HCT116 (cell line): Measurements from ENCODE around the gene ANKRD10. TPM values are rescaled to one million over a fixed set of nuclear protein-coding genes. Genes with fewer than 3 reads are reported as not detected.

Source experiments
- ATAC-seq: fragments of 200-7000 bp; cut with Tn5 transposase; 2 replicates; pipeline ENCODE4 v1.9.1; 2020; ENCODE audit warnings: mild to moderate bottlenecking, moderate library complexity
- BruUV-seq: library from RNA; stranded (reverse); fragments of 400-500 nt; replicated peaks from 2 replicates; lab custom pipeline; 2021; lab: Mats Ljungman, UMichigan
- CTCF ChIA-PET: fragments of 300-600 bp; sonication (Branson Sonifier 250); formaldehyde crosslinking; loops from one replicate; lab custom pipeline; 2021; ENCODE audit warnings: antibody characterized with exemption; lab: Charles Lee
- POLR2A ChIA-PET: fragments of 300-600, 350-600 bp; sonication (Branson Sonifier 250); formaldehyde crosslinking; loops from one replicate; lab custom pipeline; 2021; ENCODE audit warnings: antibody characterized with exemption; lab: Charles Lee
- RAD21 ChIA-PET, 2 experiments: fragments of 300-600 bp; sonication (Branson Sonifier 250); formaldehyde crosslinking; loops; one replicate each; lab custom pipeline; 2023; ENCODE audit warnings: low total read pairs in 2 of 2; ENCODE audit not compliant: uncharacterized antibody in 2 of 2, unreplicated experiment in 2 of 2, low non-redundant PET in 1 of 2; lab: Charles Lee
- DNase-seq: peaks from one replicate; pipeline ENCODE4 v3.0.0-alpha.2; 2010; ENCODE audit warnings: low read depth, low spot score
- H2AFZ ChIP-seq: fragments of 200-600 bp; shearing (Covaris generic), sonication (generic); 2 replicates; pipeline ENCODE4 v1.6.1; 2017; ENCODE audit warnings: low read depth, mixed run types, mixed read lengths, antibody characterized with exemption, low read length; ENCODE audit not compliant: poor library complexity, severe bottlenecking
- H3K27ac ChIP-seq: 2 replicates; pipeline ENCODE4 v1.5.1; 2012; ENCODE audit warnings: low read depth, low read length
- H3K27me3 ChIP-seq: fragments of 200-600 bp; sonication (generic); 2 replicates; pipeline ENCODE4 v1.6.1; 2016; ENCODE audit warnings: mixed run types, low read length, mixed read lengths; ENCODE audit not compliant: insufficient read depth
- H3K36me3 ChIP-seq, 2 experiments: fragments of 200-500 bp in 1 of 2; fragments of 200-600 bp in 1 of 2; sonication (Bioruptor generic) in 1 of 2; sonication (generic) in 1 of 2; 2 replicates each; pipeline versions ENCODE4 v1.5.1 to v1.6.1; 2014 to 2016; ENCODE audit warnings: low read length in 2 of 2, inconsistent platforms in 1 of 2, mixed read lengths in 1 of 2, mixed run types in 1 of 2; ENCODE audit not compliant: insufficient read depth in 2 of 2, control insufficient read depth in 1 of 2
- H3K4me1 ChIP-seq, 2 experiments: fragments of 200-600 bp in 1 of 2; sonication (generic) in 1 of 2; 2 replicates each; pipeline versions ENCODE4 v1.5.1 to v1.6.1; 2012 to 2017; ENCODE audit warnings: low read length in 2 of 2, inconsistent platforms in 1 of 2, mild to moderate bottlenecking in 1 of 2, mixed read lengths in 1 of 2, mixed run types in 1 of 2, moderate library complexity in 1 of 2; ENCODE audit not compliant: insufficient read depth in 2 of 2, control insufficient read depth in 1 of 2
- H3K4me2 ChIP-seq: fragments of 200-600 bp; sonication (generic); 2 replicates; pipeline ENCODE4 v1.6.1; 2017; ENCODE audit warnings: mixed run types, low read length, mixed read lengths
- H3K4me3 ChIP-seq, 2 experiments: fragments of 200-600 bp in 1 of 2; sonication (generic) in 1 of 2; replicated peaks in 1 of 2; 2 replicates each; pipeline ENCODE4 v1.5.1; 2011 to 2016; ENCODE audit warnings: low read length in 2 of 2, control low read depth in 1 of 2, low read depth in 1 of 2, mild to moderate bottlenecking in 1 of 2, mixed read lengths in 1 of 2, mixed run types in 1 of 2
- H3K79me2 ChIP-seq: fragments of 200-600 bp; sonication (generic); 2 replicates; pipeline ENCODE4 v1.6.1; 2017; ENCODE audit warnings: mild to moderate bottlenecking, mixed run types, low read length, moderate library complexity, mixed read lengths; ENCODE audit not compliant: insufficient read depth
- H3K9ac ChIP-seq: fragments of 200-600 bp; sonication (generic); 2 replicates; pipeline ENCODE4 v1.6.1; 2016; ENCODE audit warnings: low read length, mixed read lengths
- H3K9me2 ChIP-seq: fragments of 200-600 bp; sonication (generic), shearing (Covaris generic); 2 replicates; pipeline ENCODE4 v1.6.1; 2017; ENCODE audit warnings: mixed run types, mild to moderate bottlenecking, moderate library complexity; ENCODE audit not compliant: insufficient read depth
- H3K9me3 ChIP-seq, 2 experiments: fragments of 200-500 bp in 1 of 2; fragments of 200-600 bp in 1 of 2; sonication (Bioruptor generic) in 1 of 2; sonication (generic) in 1 of 2; 2 replicates each; pipeline ENCODE4 v1.6.1; 2014 to 2017; ENCODE audit warnings: low read length in 2 of 2, mixed read lengths in 2 of 2, inconsistent platforms in 1 of 2, low read depth in 1 of 2, mild to moderate bottlenecking in 1 of 2, mixed run types in 1 of 2, moderate library complexity in 1 of 2; ENCODE audit not compliant: control insufficient read depth in 1 of 2, insufficient read depth in 1 of 2
- H4K20me1 ChIP-seq: fragments of 200-600 bp; sonication (generic), shearing (Covaris generic); 2 replicates; pipeline ENCODE4 v1.6.1; 2017; ENCODE audit warnings: mixed run types, mild to moderate bottlenecking, moderate library complexity; ENCODE audit not compliant: insufficient read depth
- CBX3 ChIP-seq: IDR thresholded peaks from 2 replicates; pipeline ENCODE4 v1.6.1; 2012; ENCODE audit warnings: low read depth
- CEBPB ChIP-seq: IDR thresholded peaks from 2 replicates; pipeline ENCODE4 v1.6.1; 2012; ENCODE audit warnings: low read depth
- CTCF ChIP-seq, 3 experiments: fragments of 200-600 bp in 1 of 3; sonication (generic) in 1 of 3; IDR thresholded peaks in 2 of 3; conservative IDR thresholded peaks in 1 of 3; 2 replicates each; pipeline ENCODE4 v1.5.1; 2012 to 2017; ENCODE audit warnings: low read depth in 2 of 3, low read length in 2 of 3, antibody characterized with exemption in 1 of 3, borderline replicate concordance in 1 of 3, control low read depth in 1 of 3, mild to moderate bottlenecking in 1 of 3, mixed read lengths in 1 of 3, mixed run types in 1 of 3, moderate library complexity in 1 of 3; ENCODE audit not compliant: insufficient read depth in 1 of 3
- EGR1 ChIP-seq: IDR thresholded peaks from 2 replicates; pipeline ENCODE4 v1.6.1; 2012; ENCODE audit warnings: low read depth
- EZH2 ChIP-seq: fragments of 200-600 bp; sonication (generic); IDR thresholded peaks from 2 replicates; pipeline ENCODE4 v1.6.1; 2017; ENCODE audit warnings: antibody characterized with exemption, mixed run types
- EZH2phosphoT487 ChIP-seq: fragments of 200-600 bp; IDR thresholded peaks from 2 replicates; pipeline ENCODE4 v1.6.1; 2018; ENCODE audit warnings: antibody characterized with exemption, borderline replicate concordance
- FOSL1 ChIP-seq: IDR thresholded peaks from 2 replicates; pipeline ENCODE4 v1.6.1; 2012; ENCODE audit warnings: low read depth
- POLR2A ChIP-seq: IDR thresholded peaks from 2 replicates; pipeline ENCODE4 v1.7.0; 2011; ENCODE audit warnings: borderline replicate concordance; ENCODE audit not compliant: insufficient read depth, insufficient read length; ENCODE audit errors: extremely low read depth
- POLR2AphosphoS5 ChIP-seq: IDR thresholded peaks from 2 replicates; pipeline ENCODE4 v1.6.1; 2011; ENCODE audit warnings: mild to moderate bottlenecking, low read depth, low read length, moderate library complexity
- REST ChIP-seq: IDR thresholded peaks from 2 replicates; pipeline ENCODE4 v1.6.1; 2012; ENCODE audit warnings: low read depth
- SIN3A ChIP-seq: IDR thresholded peaks from 2 replicates; pipeline ENCODE4 v1.6.1; 2012; ENCODE audit warnings: low read depth
- SP1 ChIP-seq: IDR thresholded peaks from 2 replicates; pipeline ENCODE4 v1.6.1; 2012; ENCODE audit warnings: low read depth
- SRF ChIP-seq: IDR thresholded peaks from 2 replicates; pipeline ENCODE4 v1.6.1; 2012; ENCODE audit warnings: low read depth
- YY1 ChIP-seq: IDR thresholded peaks from 2 replicates; pipeline ENCODE4 v1.6.1; 2011; ENCODE audit warnings: low read length, low read depth, moderate library complexity, mild to moderate bottlenecking; ENCODE audit not compliant: insufficient replicate concordance; ENCODE audit errors: extremely low read depth
- ZBTB33 ChIP-seq: IDR thresholded peaks from 2 replicates; pipeline ENCODE4 v1.6.1; 2011; ENCODE audit warnings: mild to moderate bottlenecking, low read length, moderate library complexity; ENCODE audit not compliant: insufficient replicate concordance; ENCODE audit errors: extremely low read depth
- ZNF274 ChIP-seq: fragments of 200-500 bp; sonication (Bioruptor generic); IDR thresholded peaks from 2 replicates; pipeline ENCODE4 v1.6.1; 2014; ENCODE audit warnings: mild to moderate bottlenecking, low read depth, low read length, inconsistent platforms
- intact Hi-C: fragments of 100-400 bp; cut with micrococcal nuclease; formaldehyde crosslinking; loops from 2 replicates; pipeline ENCODE4 v1.10.0; 2022
- total RNA-seq: library from RNA; stranded (reverse); gene quantifications from one replicate; pipeline ENCODE4 v1.2.1, GENCODE V29; 2021; ENCODE audit not compliant: unreplicated experiment

The ANKRD10 gene
- total RNA-seq, 1 experiment from 2014 or later: 173 TPM

DNA sequence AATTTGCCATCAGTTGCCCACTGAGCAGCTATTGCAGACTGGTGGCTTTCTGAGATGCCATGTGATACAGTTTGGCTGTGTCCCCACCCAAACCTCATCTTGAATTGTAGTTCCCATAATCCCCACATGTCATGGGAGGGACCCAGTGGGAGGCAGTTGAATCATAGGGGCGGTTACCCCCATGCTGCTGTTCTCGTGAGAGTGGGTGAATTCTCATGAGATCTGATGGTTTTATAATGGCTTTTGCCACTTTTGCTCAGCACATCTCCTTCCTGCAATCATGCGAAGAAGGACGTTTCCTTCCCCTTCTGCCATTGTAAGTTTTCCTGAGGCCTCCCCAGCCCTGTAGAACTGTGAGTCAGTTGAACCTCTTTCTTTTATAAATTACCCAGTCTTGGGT lies 34.8 kb upstream of the ANKRD10 start:
- no peak for TF ChIP-seq ZNF274
- TF ChIP-seq YY1: no peak
- TF ChIP-seq EZH2phosphoT487: no peak
- no peak for TF ChIP-seq SRF
- no peak for TF ChIP-seq POLR2AphosphoS5
- TF ChIP-seq REST: no peak
- TF ChIP-seq POLR2A: no peak
- no peak for TF ChIP-seq EGR1
- TF ChIP-seq EZH2: no peak
- no peak for TF ChIP-seq SP1
- no peak for TF ChIP-seq CBX3
- no peak for TF ChIP-seq SIN3A
- no peak for TF ChIP-seq CEBPB
- no peak for TF ChIP-seq ZBTB33
- no peak for TF ChIP-seq FOSL1
- TF ChIP-seq CTCF (IDR thresholded peaks at IDR 0.05 in 2 of 3, conservative IDR thresholded peaks at IDR 0.05 in 1 of 3; ENCODE audit: borderline replicate concordance in 1 of 3, insufficient read depth in 1 of 3, low read depth in 2 of 3, low read length in 2 of 3): no peak
- TF ChIP-seq, all 23 proteins: peak for 0
- H3K27ac ChIP-seq: no peak overlapping the region
- BruUV-seq: no TSS peak
- no peaks in the 10 kb centered on the region for H3K27me3 ChIP-seq
- intact Hi-C loops: loop anchor here (10.0 kb wide), 1 partner anchor 515 kb away; no protein-coding TSS in a partner anchor
- ATAC-seq (no peak), DNase-seq (no peak)
- no peaks in the 10 kb centered on the region for H3K9me3 ChIP-seq
- no peak overlapping the region for H3K4me2 ChIP-seq
- no peak overlapping the region for H2AFZ ChIP-seq
- ChIA-PET RAD21 (no interaction called here), POLR2A (no interaction called here), CTCF (no interaction called here)
- H3K9ac ChIP-seq: no peak overlapping the region
- no peaks in the 10 kb centered on the region for H4K20me1 ChIP-seq
- H3K4me1 ChIP-seq: peaks cover 9 to 88% of the 10 kb centered on the region in 2 experiments
- no peaks in the 10 kb centered on the region; the same call in 1 of the 2 replicates for H3K79me2 ChIP-seq
- H3K4me3 ChIP-seq: no peak overlapping the region
- H3K9me2 ChIP-seq: no peaks in the 10 kb centered on the region
- H3K36me3 ChIP-seq: no peaks in the 10 kb centered on the region
